Measurements from ENCODE around the gene TRABD2B.

The TRABD2B gene

GRCh38 chr1:47778280-47778679 lies 218.9 kb downstream of the TRABD2B start:
- no peak for DNase-seq (ENCODE audit: low read depth in 2 of 2)

GRCh38 chr1:47777322-47777721 lies 219.9 kb downstream of the TRABD2B start:
- DNase-seq (ENCODE audit: low read depth in 2 of 2), result no peak

DNA sequence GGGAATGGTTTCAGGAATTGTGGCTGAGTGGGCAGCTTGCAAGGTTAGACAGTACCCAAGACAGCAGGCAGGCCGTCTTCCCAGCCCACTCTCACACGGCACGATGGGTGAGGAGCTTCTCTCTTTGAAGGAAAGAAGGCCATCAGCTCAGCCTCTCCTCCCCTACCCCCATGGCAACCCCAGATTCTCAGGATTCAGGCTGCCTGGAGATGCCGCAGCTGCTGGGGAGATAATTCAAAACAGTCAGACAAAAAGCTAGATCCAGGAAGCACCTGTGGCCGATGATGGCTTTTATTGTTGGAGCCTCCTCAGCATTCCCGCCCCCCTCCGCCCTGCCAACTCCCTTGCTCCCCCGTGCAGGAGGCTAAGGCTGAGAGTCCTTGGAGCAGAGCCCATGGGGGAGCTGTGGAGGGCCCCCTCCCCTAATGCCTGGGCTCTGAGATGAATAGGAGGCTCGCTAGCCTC lies 220.5 kb downstream of the TRABD2B start:
- no peak for DNase-seq (ENCODE audit: low read depth in 2 of 2)

GRCh38 chr1:47774986-47775834 lies 222.0 kb downstream of the TRABD2B start:
- DNase-seq (ENCODE audit: low read depth in 2 of 2), result no peak

DNA sequence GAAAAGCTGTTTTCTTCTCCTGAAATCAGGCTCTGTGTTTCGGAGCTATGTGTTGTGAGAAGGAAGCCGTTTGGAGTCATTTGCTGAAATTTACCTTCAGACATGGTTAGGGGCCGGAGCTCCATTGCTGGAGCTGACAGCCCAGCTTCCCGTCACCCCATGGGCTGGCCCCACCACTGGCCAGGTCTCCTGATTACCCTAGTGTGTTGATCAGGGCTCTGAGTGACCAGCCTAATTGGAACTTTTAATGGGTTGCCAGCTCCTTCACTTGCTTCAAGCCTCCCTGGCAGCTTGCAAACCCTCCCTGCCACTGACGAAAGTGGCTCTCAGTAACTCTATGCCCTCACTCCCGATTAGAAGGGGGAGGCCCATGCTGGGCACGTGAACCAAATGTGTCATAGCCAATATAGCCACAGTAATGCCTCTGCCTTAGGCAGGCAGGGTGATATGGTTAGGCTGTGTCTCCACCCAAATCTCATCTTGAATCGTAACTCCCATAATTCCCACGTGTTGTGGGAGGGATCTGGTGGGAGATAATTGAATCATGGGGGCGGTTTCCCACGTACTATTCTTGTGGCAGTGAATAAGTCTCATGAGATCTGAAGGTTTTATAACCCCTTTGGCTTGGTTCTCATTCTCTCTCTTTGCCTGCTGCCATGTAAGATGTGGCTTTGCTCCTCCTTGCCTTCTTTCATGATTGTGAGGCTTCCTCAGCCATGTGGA lies 224.1 kb downstream of the TRABD2B start:
- DNase-seq (ENCODE audit: low read depth in 2 of 2), result no peak

DNA sequence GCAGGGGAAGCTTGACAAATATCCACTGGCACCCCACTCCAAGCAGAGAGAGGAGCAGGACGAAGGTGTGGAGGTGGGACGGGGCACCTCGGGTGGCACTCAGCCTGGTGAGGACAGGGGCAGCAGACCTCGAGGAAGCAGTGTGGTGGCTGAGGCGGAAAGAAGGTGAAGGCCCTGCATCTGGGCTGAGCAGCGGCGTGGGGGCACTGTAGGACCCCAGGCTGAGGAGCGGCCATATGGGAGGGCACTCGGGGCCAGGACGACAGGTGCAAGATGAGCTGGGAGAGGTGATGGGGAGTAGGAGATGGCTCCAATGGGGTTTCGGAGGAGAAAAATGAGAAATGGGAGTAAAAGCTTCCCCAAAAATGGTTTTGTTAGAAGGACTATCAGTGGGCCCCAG lies 224.9 kb downstream of the TRABD2B start:
- no peak for DNase-seq (ENCODE audit: low read depth in 2 of 2)

- DNase-seq (ENCODE audit: low read depth in 2 of 2), result no peak
Measured at GRCh38 chr1:47771751-47772150, 225.4 kb downstream of the TRABD2B start.

DNA sequence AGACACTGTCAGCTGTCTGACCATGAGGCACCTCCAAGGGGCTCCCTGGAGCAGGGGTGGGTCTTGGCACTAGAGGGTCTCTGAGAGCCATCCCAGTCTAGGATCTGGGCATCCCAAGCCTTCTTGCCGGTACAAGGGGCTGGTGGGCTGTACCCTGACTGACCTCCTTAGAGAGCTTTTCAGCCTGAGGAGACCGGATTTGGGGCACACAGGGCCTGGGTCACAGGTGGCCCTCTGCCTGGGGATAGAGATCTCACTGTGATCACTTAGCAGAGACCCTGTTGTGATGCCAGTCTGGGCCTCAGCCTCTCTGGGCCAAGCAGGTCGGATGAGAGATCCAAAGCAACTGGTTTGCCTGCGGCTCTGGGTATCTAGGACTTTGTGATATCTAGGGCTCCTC lies 227.2 kb downstream of the TRABD2B start:
- no peak for DNase-seq (ENCODE audit: low read depth in 2 of 2)

GRCh38 chr1:47769295-47769694 lies 227.9 kb downstream of the TRABD2B start:
- DNase-seq (ENCODE audit: low read depth in 2 of 2), result no peak

- DNase-seq (ENCODE audit: low read depth in 2 of 2), result no peak
Measured at GRCh38 chr1:47767741-47768100, 229.5 kb downstream of the TRABD2B start.

- DNase-seq (ENCODE audit: low read depth in 2 of 2), result no peak
Measured at GRCh38 chr1:47766832-47767740, 230.1 kb downstream of the TRABD2B start.

DNA sequence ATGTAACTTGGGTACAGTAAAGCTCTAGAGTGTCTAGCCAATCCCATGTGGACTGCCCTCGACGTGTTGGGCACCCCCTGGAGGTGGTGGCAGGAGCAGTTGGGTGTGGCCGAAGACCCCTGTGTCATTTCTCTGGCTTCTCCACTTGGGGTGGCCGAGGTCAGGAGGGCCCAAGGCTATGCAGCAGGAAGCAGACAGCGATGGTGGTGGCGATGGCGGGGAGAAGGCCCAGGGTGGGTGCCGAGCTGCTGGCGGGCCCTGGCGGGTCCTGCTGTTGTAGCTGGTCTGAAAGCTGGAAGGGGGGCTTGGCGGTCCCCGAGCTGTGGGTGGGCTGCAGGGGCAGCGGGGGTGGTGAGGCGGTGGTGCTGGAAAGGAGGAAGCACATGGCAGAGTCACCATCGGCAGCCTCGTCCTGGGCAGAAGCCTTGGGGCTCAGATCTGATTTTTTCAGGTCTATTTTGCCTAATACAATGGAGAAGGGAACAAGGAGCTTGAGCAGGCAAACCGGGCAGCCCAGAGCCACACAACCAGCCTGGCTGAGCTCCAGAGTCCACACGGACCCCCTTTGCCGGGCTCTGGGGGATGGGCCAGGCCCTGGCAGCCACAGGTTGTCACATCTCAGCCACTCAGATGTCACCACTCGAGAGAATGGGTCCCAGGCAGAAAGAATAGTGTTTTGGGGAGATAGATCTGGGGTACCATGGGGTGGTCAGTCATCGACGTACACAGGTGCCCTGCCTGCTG lies 231.3 kb downstream of the TRABD2B start:
- no peak for DNase-seq (ENCODE audit: low read depth in 2 of 2)

DNA sequence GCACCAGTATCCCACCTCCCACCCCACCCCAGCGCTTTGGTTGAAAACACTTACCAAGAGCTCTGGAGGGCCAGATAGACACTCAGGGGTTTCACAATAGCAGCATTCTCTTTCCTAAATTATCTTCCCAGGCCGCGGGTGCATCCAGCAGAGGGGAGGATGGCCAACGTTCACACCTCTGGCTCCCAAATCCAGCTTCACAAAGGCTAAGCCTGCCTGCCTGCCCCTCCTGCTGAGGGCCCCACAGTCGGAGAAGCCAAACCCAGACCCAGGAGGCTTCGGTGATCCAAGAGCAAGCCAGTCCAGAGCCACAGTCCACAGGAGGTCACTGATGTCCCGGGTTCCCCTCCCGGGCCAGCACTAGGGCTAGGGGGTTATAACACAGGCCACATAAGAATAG lies 231.9 kb downstream of the TRABD2B start:
- no peak for DNase-seq (ENCODE audit: low read depth in 2 of 2)

GRCh38 chr1:47764461-47765046 lies 232.6 kb downstream of the TRABD2B start:
- no peak for DNase-seq (ENCODE audit: low read depth in 2 of 2)

- no peak for DNase-seq (ENCODE audit: low read depth in 2 of 2)
Measured at GRCh38 chr1:47763591-47764171, 233.5 kb downstream of the TRABD2B start.

DNA sequence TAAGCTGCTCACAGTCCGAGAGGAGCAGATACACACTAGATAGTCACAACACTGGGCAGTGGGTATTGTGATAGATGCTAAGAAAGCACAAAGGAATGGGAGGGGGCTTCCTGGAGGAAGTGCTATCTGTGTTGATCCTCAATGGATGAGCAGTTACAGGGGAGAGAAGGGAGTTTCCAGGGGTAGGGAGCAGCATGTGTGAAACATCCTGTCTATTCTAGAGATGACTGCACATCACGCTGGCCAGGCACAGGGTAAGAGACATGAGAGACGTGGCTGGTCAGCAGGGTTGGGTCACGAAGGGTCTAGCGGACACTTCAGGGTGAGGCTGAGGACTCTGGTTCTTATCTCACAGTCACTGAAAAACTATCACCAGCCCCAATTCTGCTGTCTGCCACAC lies 235.2 kb downstream of the TRABD2B start:
- DNase-seq (ENCODE audit: low read depth in 2 of 2), result no peak

- DNase-seq (ENCODE audit: low read depth in 2 of 2), result no peak
Measured at GRCh38 chr1:47761201-47761930, 235.8 kb downstream of the TRABD2B start.

- no peak for DNase-seq (ENCODE audit: low read depth in 2 of 2)
Measured at GRCh38 chr1:47759936-47760629, 237.1 kb downstream of the TRABD2B start.

DNA sequence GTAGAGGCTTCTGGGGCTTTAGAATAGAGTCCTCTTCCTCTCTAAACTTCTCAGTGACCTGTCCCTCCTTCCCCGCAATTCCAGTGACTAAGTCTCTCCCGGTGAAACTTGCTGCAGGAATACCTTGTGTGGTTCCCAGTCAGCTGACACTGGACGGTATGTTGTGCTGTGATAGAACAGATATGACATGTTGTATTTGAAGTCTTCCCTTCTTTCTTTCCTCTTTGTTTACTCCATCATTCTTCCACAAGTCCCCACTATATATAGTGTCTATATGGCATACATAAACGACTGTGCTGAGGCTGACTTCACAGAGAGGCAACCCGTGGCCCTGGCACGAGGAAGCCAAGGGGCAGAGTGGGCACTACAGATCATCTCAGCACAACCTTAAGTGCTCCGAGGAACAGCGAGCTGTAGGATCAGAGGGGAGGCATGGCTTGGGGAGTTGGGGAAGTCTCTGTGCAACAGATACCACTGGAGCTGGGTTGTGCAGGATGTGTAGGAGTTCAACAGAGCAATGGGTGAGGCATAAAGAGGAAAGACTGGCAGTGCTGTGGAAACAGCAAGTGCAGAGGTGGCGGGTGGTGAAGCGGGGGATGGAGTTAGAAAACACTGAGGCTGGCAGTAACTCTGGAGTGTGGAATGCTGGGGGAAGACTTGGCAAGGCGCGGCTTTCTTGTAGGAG lies 237.8 kb downstream of the TRABD2B start:
- DNase-seq (ENCODE audit: low read depth in 2 of 2), result no peak

Data from stimulated activated CD8-positive, alpha-beta memory T cell treated with anti-CD3 and anti-CD28 coated beads, Interleukin-7, amount 100 ng/mL, for 4 hours (primary cell).